AG04450 (cell line): ENCODE results near the gene PYY. TPM values are rescaled to one million over a fixed set of nuclear protein-coding genes. Genes with fewer than 3 reads are reported as not detected.
A peak's percentile ranks its signal among the peaks of the same experiment; 100 is the strongest.

ENCODE experiments used
- CTCF ChIA-PET: fragments of 300-600, 350-600 bp; formaldehyde crosslinking; extraction: SDS; loops from one replicate; lab custom pipeline; 2022; ENCODE audit warnings: antibody characterized with exemption, inconsistent platforms; lab: Charles Lee
- POLR2A ChIA-PET: fragments of 350-600 bp; formaldehyde crosslinking; extraction: SDS; loops from one replicate; lab custom pipeline; 2021; ENCODE audit warnings: antibody characterized with exemption, inconsistent platforms; lab: Yijun Ruan, JAX
- DNase-seq: peaks from one replicate; pipeline ENCODE4 v3.0.0-alpha.2; 2011; ENCODE audit warnings: low read depth, low spot score
- H3K27ac ChIP-seq: one replicate; pipeline ENCODE4 v1.5.1; 2012; ENCODE audit warnings: low read depth, low read length, control low read depth
- H3K27me3 ChIP-seq: one replicate; pipeline ENCODE4 v1.6.0; 2012; ENCODE audit warnings: low read length; ENCODE audit not compliant: control insufficient read depth, insufficient read depth
- H3K4me3 ChIP-seq: 2 replicates; pipeline ENCODE4 v1.5.1; 2011; ENCODE audit warnings: mild to moderate bottlenecking, low read depth, low read length, control low read depth
- H3K9me3 ChIP-seq: 2 replicates; pipeline ENCODE4 v1.5.1; 2012; ENCODE audit warnings: low read length; ENCODE audit not compliant: control insufficient read depth, insufficient read depth
- polyA plus RNA-seq: library from polyadenylated mRNA; depleted of rRNA; stranded (reverse); fragments of >200 nt; gene quantifications from 2 replicates; pipeline ENCODE4 v1.2.3, GENCODE V29; 2011
- TF ChIP-seq, protein P1 (sequence below): IDR thresholded peaks from 2 replicates; pipeline ENCODE4 v1.5.1; 2011; ENCODE audit warnings: low read depth, low read length, control low read depth, inconsistent platforms

The PYY gene
- polyA plus RNA-seq, 1 experiment: not detected

DNA sequence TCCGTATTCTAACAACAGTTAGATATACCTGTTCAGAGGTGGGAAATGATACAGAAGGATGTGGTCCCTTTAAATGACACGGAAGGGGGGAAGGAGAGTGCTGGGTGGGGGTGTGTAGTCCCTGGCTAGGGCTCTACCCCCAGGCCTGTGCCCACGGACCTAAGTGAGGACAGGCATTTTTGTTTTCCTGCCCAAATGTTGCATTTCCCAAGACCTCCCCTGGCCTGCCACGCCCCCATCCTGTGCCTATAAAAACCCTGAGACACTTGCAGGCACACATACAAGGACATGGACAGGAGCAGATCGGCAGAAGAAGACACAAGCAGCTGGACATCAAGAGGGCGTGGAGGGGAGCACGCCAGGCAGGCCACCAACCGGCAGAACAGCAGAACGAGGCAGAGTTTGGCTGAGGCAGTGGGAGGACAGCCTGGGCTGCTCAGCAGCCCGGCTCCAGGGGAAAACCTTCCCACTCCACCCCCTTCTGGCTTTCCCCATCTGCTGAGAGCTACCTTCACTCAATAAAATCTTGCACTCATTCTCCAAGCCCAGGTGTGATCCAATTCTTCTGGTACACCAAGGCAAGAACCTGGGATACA, 33.1 kb downstream of the PYY start:
- TF ChIP-seq, protein P1, sequence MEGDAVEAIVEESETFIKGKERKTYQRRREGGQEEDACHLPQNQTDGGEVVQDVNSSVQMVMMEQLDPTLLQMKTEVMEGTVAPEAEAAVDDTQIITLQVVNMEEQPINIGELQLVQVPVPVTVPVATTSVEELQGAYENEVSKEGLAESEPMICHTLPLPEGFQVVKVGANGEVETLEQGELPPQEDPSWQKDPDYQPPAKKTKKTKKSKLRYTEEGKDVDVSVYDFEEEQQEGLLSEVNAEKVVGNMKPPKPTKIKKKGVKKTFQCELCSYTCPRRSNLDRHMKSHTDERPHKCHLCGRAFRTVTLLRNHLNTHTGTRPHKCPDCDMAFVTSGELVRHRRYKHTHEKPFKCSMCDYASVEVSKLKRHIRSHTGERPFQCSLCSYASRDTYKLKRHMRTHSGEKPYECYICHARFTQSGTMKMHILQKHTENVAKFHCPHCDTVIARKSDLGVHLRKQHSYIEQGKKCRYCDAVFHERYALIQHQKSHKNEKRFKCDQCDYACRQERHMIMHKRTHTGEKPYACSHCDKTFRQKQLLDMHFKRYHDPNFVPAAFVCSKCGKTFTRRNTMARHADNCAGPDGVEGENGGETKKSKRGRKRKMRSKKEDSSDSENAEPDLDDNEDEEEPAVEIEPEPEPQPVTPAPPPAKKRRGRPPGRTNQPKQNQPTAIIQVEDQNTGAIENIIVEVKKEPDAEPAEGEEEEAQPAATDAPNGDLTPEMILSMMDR: no peak
- H3K27ac ChIP-seq: no peak overlapping the region
- ChIA-PET POLR2A (no interaction called here), CTCF (no interaction called here)
- peaks cover 62% of the 10 kb centered on the region for H3K27me3 ChIP-seq
- no peak for DNase-seq
- H3K4me3 ChIP-seq: no peak overlapping the region
- H3K9me3 ChIP-seq: peaks cover 6% of the 10 kb centered on the region; the same call in 1 of the 2 replicates

DNA sequence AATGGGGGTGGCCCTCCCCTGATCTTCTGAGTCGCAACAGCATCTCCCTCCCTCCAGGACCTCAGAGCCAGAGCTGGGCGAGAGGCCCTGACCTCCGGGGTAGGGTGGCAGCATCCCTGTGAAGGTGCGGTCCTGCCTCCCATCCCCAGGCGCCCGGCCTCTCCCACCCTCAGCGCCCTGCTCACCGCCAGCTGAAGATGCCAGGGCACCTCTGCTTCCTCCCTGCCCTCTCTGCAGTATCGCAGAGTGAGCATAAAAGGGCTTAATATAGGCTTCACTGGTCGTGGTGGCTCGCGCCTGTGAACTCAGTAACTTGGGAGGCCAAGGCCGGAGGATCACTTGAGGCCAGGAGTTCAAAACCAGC, 35.7 kb downstream of the PYY start:
- TF ChIP-seq, protein P1: no peak
- no peak for DNase-seq
- Histone ChIP-seq H3K9me3 (peaks cover 6% of the 10 kb centered on the region; the same call in 1 of the 2 replicates), H3K27me3 (peaks cover 59% of the 10 kb centered on the region), H3K4me3 (no peak overlapping the region), H3K27ac (no peak overlapping the region)
- POLR2A ChIA-PET: no interaction called here
- CTCF ChIA-PET: interaction anchor here (1.0 to 3.2 kb wide), 3 partner anchors 9 to 13 kb away, joined by 3 to 15 read pairs (median 4); no protein-coding TSS in a partner anchor

DNA sequence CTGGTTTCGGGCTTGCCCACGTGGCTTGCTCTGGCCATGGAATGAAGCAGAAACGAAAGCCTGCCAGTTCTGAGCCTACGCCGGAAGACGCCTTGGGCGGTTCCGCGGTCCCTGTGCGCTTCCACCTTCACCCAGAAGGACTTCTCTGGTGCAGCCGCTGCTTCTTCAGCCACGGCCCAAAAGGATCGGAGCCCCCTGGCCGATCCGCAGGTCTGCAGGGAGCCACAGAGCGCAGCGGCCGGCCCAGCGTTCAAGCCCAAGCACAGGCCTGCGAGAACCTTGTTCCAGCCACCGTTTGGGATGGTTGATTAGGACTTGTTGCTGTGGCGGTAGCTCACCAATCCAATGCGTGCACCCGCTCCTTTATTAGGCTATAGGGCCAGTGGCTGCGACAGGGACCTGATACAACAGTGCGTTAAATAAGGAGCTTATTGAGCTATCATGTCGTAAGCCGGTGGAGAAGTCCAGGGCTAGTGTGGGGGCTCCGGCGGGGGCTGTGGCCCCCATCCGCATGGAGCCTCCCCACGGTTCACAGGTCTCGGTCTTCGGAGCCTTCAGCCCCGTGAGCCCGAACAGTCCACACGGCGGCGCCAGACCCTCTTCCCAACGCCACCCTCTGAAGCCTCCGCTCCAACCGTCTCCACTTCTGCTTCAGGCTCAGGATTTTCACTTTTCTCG, 36.3 kb downstream of the PYY start:
- Histone ChIP-seq H3K9me3 (peaks cover 6% of the 10 kb centered on the region; the same call in 1 of the 2 replicates), H3K27ac (no peak overlapping the region), H3K27me3 (peaks cover 59% of the 10 kb centered on the region), H3K4me3 (no peak overlapping the region)
- TF ChIP-seq, protein P1: peak; percentile 56
- ChIA-PET POLR2A (no interaction called here), CTCF (interaction anchor here (0.5 to 3.2 kb wide), 5 partner anchors 8 to 76 kb away, joined by 3 to 15 read pairs (median 4); no protein-coding TSS in a partner anchor)
- no peak for DNase-seq

DNA sequence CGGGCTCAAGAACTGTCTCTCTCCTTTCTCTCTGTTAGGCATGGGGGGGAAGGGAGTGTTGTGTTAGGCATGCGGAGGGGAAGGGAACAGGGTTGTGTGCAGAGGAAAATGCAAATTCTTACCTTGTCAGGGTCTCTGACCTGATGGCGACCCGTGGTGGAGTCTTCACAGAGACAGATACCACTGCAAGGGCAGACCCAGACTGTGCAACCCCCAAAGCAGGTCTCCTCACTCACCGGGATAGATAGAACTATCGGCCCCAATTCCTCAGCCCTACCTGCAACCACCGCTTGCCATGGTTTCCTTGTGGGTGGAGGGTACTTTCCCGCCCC, 36.8 kb downstream of the PYY start:
- no peak overlapping the region for H3K4me3 ChIP-seq
- H3K9me3 ChIP-seq: peaks cover 6% of the 10 kb centered on the region; the same call in 1 of the 2 replicates
- ChIA-PET CTCF (interaction anchor here (0.5 to 3.2 kb wide), 5 partner anchors 8 to 75 kb away, joined by 3 to 15 read pairs (median 4); no protein-coding TSS in a partner anchor), POLR2A (no interaction called here)
- H3K27me3 ChIP-seq: peaks cover 64% of the 10 kb centered on the region
- DNase-seq: no peak
- H3K27ac ChIP-seq: no peak overlapping the region
- TF ChIP-seq, protein P1: no peak

DNA sequence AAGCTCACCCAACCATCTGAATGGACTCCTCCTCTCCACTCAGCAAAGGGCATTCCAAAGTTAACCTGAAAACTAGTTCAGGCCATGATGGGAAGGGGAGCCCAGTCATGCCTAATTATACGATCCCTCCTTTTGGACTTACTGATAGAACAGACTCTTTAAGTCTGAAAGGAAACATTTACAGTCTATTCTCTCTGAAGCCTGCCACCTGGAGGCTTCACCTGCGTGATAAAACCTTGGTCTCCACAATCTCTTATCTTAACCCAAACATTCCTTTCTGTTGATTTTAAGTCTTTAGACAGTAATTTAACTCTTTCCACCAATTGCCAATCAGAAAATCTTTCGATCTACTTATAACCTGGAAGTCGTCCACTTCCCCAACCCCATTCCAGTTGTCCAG, 37.4 kb downstream of the PYY start:
- TF ChIP-seq, protein P1: no peak
- H3K27ac ChIP-seq: no peak overlapping the region
- DNase-seq: no peak
- no peak overlapping the region for H3K4me3 ChIP-seq
- H3K27me3 ChIP-seq: peaks cover 67% of the 10 kb centered on the region
- ChIA-PET CTCF (interaction anchor here (0.9 kb wide), 1 partner anchor 22 kb away, joined by 3 read pairs; no protein-coding TSS in a partner anchor), POLR2A (no interaction called here)
- H3K9me3 ChIP-seq: peaks cover 6% of the 10 kb centered on the region; the same call in 1 of the 2 replicates
